WI38 (cell line): ENCODE results near the gene NKD1.

ENCODE experiments used
- H3K4me3 ChIP-seq: 2 replicates; pipeline ENCODE4 v1.5.1; 2011; ENCODE audit warnings: low read depth, mild to moderate bottlenecking, control low read depth, low read length
- CTCF ChIP-seq: IDR thresholded peaks from 2 replicates; pipeline ENCODE4 v1.5.1; 2012; ENCODE audit warnings: low read depth, mild to moderate bottlenecking, control low read depth, low read length

The NKD1 gene

DNA sequence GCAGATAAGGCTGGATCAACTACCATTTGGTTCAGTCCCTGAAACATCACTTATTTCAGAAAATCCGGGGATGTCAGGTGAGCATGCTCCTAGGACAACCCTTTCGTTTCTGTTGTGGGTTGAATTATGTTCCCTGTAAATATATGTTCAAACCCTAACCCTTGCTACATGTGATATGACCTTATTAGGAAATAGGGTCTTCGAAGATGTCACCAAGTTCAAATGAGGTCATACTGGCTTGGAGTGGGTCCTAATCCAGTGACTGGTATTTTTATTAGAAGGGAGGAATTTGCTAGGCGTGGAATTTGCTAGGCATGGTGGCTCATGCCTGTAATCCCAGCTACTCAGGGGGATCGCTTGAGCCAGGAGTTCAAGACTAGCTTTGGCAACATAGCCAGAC is 111.6 kb downstream of the NKD1 start:
- H3K4me3 ChIP-seq = no peak overlapping the region
- no peak for TF ChIP-seq CTCF

- no peak for TF ChIP-seq CTCF
- no peak overlapping the region for H3K4me3 ChIP-seq
These were observed 114.2 kb downstream of the NKD1 start for GRCh38 chr16:50662306-50662940.

GRCh38 chr16:50664270-50664669 is 116.1 kb downstream of the NKD1 start:
- no peak for TF ChIP-seq CTCF
- H3K4me3 ChIP-seq = no peak overlapping the region

DNA sequence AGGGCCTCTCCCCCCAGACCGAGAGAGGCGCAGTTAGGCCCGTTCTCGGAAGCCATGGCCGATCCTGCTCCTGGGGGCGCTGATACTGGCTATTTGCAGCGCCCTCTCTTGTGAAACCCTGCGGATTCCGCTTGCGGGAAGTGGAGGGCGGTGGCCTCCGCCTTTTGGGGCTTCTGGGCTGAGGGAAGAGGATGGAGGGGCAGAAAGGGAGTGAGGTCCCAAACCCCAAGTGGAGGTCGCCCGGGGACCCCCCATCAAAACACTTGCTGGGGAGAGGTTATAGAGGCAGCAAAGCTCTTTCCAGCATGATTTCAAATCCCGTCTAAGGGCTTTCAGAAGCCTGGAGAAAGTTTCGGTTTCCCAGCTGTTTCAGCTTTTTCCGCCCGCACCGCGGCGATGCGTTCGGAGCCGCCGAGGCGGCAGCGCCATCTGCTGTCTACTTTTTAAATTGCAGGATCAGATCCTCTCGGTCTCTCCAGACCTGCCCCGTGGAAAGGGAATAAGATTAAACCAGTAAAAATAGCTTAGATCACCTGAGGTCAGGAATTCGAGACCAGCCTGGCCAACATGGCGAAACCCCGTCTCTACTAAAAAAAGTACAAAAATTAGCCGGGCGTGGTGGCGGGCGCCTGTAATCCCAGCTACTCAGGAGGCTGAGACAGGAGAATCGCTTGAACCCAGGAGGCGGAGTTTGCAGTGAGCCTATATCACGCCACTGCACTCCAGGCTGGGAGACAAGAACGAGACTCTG is 117.1 kb downstream of the NKD1 start:
- H3K4me3 ChIP-seq = peak overlapping the region; percentile 47
- peak; percentile 65 for TF ChIP-seq CTCF

- no peak for TF ChIP-seq CTCF
- no peak overlapping the region for H3K4me3 ChIP-seq
These were observed 118.7 kb downstream of the NKD1 start for GRCh38 chr16:50666658-50667496.

- TF ChIP-seq CTCF = no peak
- no peak overlapping the region for H3K4me3 ChIP-seq
These were observed 119.5 kb downstream of the NKD1 start for GRCh38 chr16:50667497-50668367.
